MG63 (cell line): ENCODE results near the gene S1PR4. TPM values are rescaled to one million over a fixed set of nuclear protein-coding genes. Genes with fewer than 3 reads are reported as not detected.

ENCODE experiments used
- DNase-seq: peaks from one replicate; pipeline ENCODE4 v3.0.0-alpha.2; 2020
- H3K27me3 ChIP-seq: fragments of 250-450 bp; sonication (Bioruptor Pico); 2 replicates; pipeline ENCODE4 v1.5.1; 2020; ENCODE audit warnings: mild to moderate bottlenecking, moderate library complexity
- H3K36me3 ChIP-seq: fragments of 250-450 bp; sonication (Bioruptor Pico); 2 replicates; pipeline ENCODE4 v1.5.1; 2020; ENCODE audit warnings: mild to moderate bottlenecking, moderate library complexity
- H3K4me3 ChIP-seq: fragments of 250-450 bp; sonication (Bioruptor Pico); 2 replicates; pipeline ENCODE4 v1.5.1; 2020; ENCODE audit warnings: mild to moderate bottlenecking, moderate library complexity
- H3K9me3 ChIP-seq: fragments of 250-450 bp; sonication (Bioruptor Pico); 2 replicates; pipeline ENCODE4 v1.5.1; 2020; ENCODE audit warnings: mild to moderate bottlenecking, moderate library complexity
- total RNA-seq: library from RNA; depleted of rRNA; stranded (reverse); fragments of >200 nt; shearing (Covaris generic); gene quantifications from 2 replicates; pipeline ENCODE4 v1.2.3, GENCODE V29; 2014; ENCODE audit warnings: low replicate concordance; rRNA removed

The S1PR4 gene
- total RNA-seq, 1 experiment from 2014 or later = not detected

- H3K27me3 ChIP-seq = no peaks in the 10 kb centered on the region
- no peaks in the 10 kb centered on the region for H3K9me3 ChIP-seq
- no peak for DNase-seq
- H3K4me3 ChIP-seq = no peak overlapping the region
- H3K36me3 ChIP-seq = no peaks in the 10 kb centered on the region
Observed at GRCh38 chr19:3222709-3223108, 44.1 kb downstream of the S1PR4 start.

GRCh38 chr19:3224346-3225168, 46.0 kb downstream of the S1PR4 start, which contains the start of gene CELF5:
Gene CELF5 (plus strand): TSS chr19:3224661. CDS start chr19:3224740, 79 bp downstream.
- Histone ChIP-seq H3K4me3 (no peak within 1 kb of the TSS), H3K27me3 (no peaks in the 10 kb centered on the region; the same call in 1 of the 2 replicates)
- DNase-seq = peak; percentile 41

GRCh38 chr19:3225169-3225485, 46.6 kb downstream of the S1PR4 start:
- DNase-seq = no peak
- Histone ChIP-seq H3K4me3 (no peak overlapping the region), H3K9me3 (no peaks in the 10 kb centered on the region), H3K36me3 (no peaks in the 10 kb centered on the region), H3K27me3 (no peaks in the 10 kb centered on the region; the same call in 1 of the 2 replicates)

More at GRCh38 chr19:3224346-3225168, 46.0 kb downstream of the S1PR4 start, which contains the start of gene CELF5:
- Histone ChIP-seq H3K36me3 (no peaks in the 10 kb centered on the region), H3K9me3 (no peaks in the 10 kb centered on the region)

- H3K36me3 ChIP-seq = no peaks in the 10 kb centered on the region
- no peak for DNase-seq
- H3K4me3 ChIP-seq = no peak overlapping the region
- H3K27me3 ChIP-seq = no peaks in the 10 kb centered on the region; the same call in 1 of the 2 replicates
- no peaks in the 10 kb centered on the region for H3K9me3 ChIP-seq
Observed at GRCh38 chr19:3225677-3226093, 47.1 kb downstream of the S1PR4 start.

DNA sequence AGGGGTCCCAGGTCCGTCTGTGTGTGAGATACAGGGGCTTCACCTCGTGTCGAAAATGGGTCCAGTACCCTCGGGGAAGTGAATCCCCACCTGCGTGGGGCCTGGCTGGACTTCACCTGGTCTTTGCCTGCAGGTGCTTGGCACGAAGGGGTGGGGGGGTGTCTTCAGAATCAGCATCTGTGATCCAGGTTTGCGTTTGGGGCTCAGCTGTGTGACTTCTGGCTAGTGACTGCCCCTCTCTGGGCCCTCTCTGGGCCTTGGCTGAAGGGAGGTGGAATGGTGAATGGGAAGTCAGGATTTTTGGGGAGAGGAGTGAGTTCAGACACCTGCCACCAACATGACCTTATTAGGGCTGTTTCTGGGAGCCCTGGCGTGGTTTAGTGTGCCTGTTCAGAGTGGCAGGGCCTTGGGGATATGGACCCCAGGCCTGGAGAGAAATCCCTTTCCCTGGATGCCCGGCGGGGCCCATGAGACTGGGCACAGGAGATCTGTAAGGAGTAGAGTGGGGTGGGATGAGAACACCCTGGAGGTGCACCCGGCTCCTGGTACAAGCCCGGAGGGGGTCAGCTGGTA, 48.6 kb downstream of the S1PR4 start:
- Histone ChIP-seq H3K9me3 (no peaks in the 10 kb centered on the region), H3K27me3 (no peaks in the 10 kb centered on the region; the same call in 1 of the 2 replicates), H3K4me3 (no peak overlapping the region), H3K36me3 (no peaks in the 10 kb centered on the region)
- DNase-seq = no peak

GRCh38 chr19:3229346-3229743, 50.8 kb downstream of the S1PR4 start:
- H3K36me3 ChIP-seq = no peaks in the 10 kb centered on the region
- DNase-seq = no peak
- H3K9me3 ChIP-seq = no peaks in the 10 kb centered on the region
- no peaks in the 10 kb centered on the region; the same call in 1 of the 2 replicates for H3K27me3 ChIP-seq
- no peak overlapping the region for H3K4me3 ChIP-seq

Other genes starting within 250 kb of the S1PR4 start
- gene ZNF77, start 233.8 kb upstream of the S1PR4 start, total RNA-seq = 5.0 and 6.8 TPM in 2 replicates
- not detected in 2 replicates for gene TLE6, start 201.2 kb upstream of the S1PR4 start, total RNA-seq
- gene TLE2, start 149.5 kb upstream of the S1PR4 start, total RNA-seq = 1.5 and 4.1 TPM in 2 replicates
- 165 and 217 TPM in 2 replicates for gene TLE5, start 116.3 kb upstream of the S1PR4 start, total RNA-seq
- gene GNA11, start 84.4 kb upstream of the S1PR4 start, total RNA-seq = 29.7 and 46.0 TPM in 2 replicates
- not detected in 2 replicates for gene GNA15, start 42.7 kb upstream of the S1PR4 start, total RNA-seq
- gene NCLN, start 7.2 kb downstream of the S1PR4 start, total RNA-seq = 55.6 and 68.5 TPM in 2 replicates
- not detected in 2 replicates for gene CELF5, start 45.9 kb downstream of the S1PR4 start, total RNA-seq
- gene NFIC, start 187.8 kb downstream of the S1PR4 start, total RNA-seq = 1.7 and 14.1 TPM in 2 replicates